ENCODE results near the gene MRPL41.
"Not testable (repeated sequence)": the region's sequence is repeated elsewhere in the genome, so short reads cannot be mapped to it uniquely, and the experiment has no call there.

Gene MRPL41

DNA sequence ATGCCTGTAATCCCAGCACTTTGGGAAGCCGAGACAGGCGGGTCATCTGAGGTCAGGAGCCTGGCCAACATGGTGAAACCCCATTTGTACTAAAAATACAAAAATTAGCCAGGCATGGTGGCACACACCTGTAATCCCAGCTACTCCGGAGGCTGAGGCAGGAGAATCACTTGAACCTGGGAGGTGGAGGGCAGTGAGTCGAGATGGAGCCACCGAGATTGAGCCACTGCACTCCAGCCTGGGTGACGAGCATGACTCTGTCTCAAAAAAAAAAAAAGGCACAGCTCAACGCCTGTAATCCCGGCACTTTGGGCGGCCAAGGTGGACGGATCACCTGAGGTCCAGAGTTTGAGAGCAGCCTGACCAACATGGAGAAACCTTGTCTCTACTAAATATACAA is 2.0 kb downstream of the MRPL41 start:
- DNase-seq (ENCODE audit: low read depth), result not testable (repeated sequence)

DNA sequence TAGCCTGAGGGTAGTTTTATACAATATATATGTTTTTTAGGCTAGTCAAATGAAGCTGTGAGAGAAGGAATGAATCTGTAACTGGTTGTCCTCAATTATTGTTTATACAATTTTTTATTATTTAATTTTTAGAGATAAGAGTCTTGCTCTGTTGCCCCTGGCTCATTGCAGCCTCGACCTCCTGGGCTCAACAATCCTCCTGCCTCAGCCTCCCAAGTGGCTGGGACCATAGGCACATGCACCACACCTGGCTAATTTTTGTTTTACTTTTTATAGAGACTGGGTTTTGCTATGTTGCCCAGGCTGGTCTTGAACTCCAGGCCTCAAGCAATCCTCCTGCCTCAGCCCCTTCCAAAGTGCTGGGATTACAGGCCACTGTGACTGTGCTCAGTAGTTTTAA is 2.7 kb downstream of the MRPL41 start:
- DNase-seq (ENCODE audit: low read depth), result no peak

DNA sequence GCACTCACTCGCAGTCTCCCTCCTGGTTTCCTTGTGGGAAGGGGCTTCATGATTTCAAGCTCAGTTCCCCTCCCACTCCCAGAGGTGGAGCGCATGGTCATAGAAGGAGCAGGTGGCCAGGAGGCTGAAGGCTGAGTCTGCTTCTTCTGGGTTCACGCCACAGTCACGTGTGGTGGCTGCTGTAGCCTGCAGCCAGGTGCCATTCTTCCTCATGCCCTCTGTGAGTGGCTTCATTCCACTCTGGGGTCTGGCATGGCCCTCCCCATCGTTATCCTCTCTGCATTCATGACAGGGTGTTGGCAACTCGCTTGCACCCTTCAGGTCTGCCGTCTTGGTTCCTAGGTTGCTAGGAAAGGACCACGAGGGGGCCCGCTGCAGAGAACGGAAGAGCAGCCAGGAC is 3.5 kb downstream of the MRPL41 start:
- no peak for DNase-seq (ENCODE audit: low read depth)

DNA sequence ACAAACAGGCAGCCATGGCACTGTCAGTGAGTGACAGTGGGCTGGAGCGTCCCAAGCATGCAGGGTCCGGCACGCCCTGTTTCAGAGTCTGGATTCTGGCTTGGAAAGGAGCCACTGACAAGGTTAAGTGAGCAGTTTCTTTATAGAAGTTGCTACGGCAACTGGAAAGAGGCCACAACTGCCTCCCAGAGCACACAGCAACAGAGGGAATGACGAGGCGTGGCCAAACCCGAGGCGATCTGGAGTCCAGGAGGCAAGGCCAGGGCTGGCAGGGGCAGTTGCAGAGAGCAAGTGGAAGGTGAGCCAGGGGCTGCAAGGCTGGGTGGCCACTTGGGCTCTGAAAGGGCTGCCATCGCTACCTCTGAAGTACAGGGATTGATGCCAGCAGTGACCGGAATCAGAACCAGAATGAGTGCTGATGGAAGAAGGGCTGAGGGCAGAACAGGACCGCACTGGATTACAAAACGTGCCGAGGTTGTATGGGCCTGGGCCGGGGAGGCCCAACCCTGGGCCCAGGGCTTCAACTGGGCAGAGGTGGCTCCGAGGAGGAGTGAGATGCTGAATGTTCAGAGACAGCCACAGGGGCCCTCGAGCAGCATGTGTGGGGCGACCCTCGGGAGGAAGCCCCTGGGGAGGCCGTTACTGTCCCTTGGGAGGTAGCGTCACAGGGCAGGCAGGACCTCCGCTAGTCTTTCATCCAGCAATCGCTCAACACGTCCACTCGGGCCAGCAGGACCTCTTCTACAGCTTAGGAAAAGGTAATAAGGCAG is 4.6 kb downstream of the MRPL41 start:
- DNase-seq (ENCODE audit: low read depth), result no peak

DNA sequence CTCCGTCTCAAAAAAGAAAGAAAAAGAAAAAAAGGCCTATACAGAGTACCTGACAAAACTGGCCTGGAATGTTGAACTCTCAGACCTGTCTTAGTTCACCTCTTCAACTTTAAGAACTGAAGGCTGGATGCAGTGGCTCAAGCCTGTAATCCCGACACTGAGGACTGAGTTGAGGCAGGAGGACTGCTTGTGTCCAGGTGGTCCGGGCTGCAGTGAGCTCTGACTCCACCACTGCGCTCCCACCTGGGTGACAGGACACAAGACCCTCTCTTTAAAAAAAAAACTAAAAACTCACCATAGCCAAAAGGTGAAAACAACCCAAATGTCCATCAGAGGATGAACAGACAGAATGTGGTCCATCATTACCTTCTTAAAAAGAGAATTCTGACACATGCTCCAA is 6.4 kb downstream of the MRPL41 start:
- no peak for DNase-seq (ENCODE audit: low read depth)

DNA sequence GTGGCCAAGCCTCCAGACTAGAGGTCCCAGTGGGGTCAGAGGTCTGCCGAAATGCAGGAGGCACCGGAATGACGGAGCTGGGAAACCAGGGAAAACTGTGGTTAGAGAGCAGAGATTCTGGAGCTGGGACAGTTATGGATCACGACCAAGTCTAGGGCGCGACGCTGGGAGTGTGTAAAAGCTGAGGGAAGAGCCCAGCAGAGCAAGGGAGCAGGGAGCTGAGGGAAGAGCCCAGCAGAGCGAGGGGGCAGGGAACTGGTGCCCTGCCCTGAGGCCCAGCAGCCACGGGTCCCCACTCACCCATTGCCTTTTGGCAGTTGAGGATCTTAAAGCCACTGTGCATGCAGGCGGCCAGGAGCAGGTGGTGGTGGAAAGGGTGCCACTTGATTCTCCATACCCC is 12.5 kb downstream of the MRPL41 start:
- DNase-seq (ENCODE audit: low read depth), result no peak

DNA sequence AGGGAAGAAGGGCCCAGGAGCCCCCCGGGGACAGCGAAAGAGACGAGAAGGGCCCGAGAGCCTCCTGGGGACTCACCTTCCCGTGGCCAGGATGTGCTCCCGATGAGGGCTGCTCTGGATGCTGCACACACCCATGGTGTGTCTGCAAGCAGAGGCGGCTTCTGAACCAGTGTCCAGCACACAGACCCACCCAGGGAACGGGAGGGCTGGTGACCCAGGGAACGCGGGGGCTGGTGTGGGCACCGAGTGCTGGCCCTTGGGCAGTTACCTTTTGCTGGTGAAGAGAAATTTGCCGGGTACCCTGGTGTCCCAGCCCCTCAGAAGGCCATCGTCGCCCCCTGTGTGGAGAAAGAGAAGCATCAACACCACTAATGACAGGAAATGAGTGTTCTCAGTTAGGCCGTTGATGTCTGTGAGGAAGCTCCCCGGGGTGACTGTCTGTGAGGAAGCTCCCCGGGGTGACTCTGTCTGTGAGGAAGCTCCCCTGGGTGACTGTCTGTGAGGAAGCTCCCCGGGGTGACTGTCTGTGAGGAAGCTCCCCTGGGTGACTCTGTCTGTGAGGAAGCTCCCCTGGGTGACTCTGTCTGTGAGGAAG is 13.2 kb downstream of the MRPL41 start:
- DNase-seq (ENCODE audit: low read depth), result no peak

DNA sequence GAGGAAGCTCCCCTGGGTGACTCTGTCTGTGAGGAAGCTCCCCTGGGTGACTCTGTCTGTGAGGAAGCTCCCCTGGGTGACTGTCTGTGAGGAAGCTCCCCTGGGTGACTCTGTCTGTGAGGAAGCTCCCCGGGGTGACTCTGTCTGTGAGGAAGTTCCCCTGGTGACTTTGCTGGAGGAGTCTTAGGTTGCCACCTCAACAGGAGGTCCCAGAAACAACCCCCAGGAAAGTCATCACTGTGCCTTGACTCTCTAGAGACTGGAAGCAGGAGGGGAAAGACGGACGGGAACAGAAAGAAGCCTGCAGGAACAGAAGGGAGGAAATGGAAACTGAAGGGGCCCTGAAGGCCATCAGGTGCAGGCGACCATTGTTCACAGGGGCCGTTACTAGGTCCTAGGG is 16.8 kb downstream of the MRPL41 start:
- DNase-seq (ENCODE audit: low read depth), result not testable (repeated sequence)

DNA sequence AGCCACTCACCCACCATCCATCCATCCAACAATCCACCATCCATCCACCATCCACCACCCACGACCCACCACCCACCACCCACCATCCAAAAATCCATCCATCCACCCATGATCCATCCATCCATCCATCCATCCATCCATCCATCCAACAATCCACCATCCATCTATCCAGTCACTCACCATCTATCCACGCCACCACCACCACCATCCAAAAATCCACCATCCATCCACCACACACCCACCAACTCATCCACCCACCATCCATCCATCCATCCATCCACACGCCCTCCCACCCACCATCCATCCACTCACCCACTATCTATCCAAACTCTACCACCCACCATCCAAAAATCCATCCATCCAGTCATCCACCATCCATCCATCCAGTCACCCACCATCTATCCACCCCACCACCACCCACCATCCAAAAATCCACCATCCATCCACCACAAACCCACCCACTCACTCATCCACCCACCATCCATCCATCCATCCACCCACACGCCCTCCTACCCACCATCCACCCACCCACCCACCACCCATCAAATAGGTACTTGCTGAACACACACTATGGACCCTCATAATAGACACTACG is 18.0 kb downstream of the MRPL41 start:
- no peak for DNase-seq (ENCODE audit: low read depth)

DNA sequence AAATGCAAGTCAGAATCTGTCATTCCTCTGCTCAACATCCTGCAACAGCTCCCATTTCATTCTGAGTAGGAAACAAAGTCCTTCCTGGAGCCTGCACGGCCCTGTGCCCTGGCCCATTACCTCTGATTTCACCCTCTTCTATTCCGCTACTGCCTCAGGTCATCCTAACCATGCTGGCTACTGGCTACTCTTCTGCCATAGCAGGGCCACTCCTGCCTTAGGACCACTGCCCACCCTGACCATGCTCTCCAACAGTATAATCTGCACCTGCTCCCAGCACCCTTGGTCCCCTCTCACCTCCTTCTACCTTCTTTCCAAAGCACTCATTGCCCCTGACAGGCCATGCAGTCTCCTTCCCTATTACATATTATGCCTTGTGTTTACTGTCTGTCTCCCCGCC is 18.9 kb downstream of the MRPL41 start:
- DNase-seq (ENCODE audit: low read depth), result no peak

DNA sequence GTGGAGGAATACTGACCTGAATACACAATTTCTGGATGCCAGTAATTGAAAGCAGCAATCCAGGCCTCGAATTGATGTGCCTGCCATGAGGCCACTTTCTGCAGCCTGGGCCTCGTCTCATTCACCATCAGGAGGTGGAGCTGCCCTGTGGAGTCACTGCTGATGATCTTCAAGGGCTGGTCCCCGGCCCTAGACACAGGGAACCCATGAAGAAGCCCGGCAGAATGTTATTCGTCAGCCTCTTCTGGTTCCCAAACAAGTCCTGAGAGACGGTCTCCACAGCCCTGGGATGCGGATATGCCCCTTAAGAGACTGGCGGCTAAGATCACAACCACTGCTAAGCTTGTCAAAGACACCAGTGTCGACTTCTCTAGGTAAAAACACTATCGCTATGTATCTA is 22.5 kb downstream of the MRPL41 start:
- no peak for DNase-seq (ENCODE audit: low read depth)

- DNase-seq (ENCODE audit: low read depth), result no peak
Measured at GRCh38 chr9:137575364-137575715, 23.7 kb downstream of the MRPL41 start.

GRCh38 chr9:137575716-137576411 is 24.2 kb downstream of the MRPL41 start:
- no peak for DNase-seq (ENCODE audit: low read depth)

DNA sequence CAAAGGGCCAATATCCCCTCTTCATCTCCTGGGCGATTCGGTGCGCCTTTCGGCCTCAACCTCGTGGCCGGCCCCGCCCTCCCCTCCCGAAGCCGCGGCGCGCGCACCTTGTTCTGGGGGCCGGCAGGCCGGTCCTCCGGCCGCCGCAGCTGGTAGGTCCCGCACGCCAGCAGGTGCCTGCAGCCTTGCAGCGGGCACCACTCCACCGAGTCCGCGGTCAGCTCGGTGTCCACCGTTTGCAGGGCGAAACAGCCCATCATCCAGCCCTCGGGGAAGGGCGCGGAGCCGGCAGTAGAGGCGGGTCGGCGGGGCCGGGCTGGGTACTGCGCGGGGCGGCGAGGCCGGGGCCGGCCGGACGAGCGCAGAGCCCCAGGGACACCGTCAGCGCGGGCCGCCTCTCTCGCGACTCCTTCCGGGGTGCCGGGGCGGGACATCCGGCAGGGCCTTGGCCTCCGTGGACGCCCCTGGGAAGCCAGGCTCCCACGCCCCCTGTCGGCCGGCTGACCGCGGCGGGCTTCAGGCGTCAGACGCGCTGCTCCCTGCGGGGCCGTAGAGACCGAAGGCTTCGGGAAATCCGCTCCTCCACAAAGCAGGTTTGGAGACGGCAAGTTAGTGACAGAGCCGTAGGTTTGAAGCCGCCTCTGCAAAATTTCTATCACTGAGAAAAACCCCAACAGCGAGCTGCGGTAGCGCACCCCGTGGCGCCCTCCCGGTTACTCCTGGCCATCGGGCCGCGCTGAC is 27.0 kb downstream of the MRPL41 start, which contains the start of gene DPH7:
Gene DPH7, minus strand, starts transcription at position 408 of the 741 bp plus-strand sequence. Its CDS starts 148 bp downstream, at position 260.
- peak; percentile 91 for DNase-seq (ENCODE audit: low read depth)

DNA sequence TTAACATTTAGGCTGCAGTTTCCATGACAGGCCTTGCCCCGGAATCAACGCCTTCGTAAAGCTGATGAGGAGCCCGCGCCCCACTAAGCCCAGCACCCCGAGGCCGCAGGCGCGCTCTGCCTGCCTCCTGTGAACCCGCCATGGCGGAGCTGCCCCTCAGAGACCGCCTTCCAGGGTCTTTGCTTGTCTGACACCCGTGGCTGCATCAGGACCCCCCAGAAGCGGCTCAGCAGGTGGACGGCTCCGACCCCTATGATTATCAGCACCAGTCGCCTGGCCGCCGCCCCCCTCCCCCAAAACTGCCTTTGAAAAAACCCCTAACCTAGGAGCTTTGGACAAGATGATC is 27.6 kb downstream of the MRPL41 start:
- no peak for DNase-seq (ENCODE audit: low read depth)

- no peak for DNase-seq (ENCODE audit: low read depth)
Measured at GRCh38 chr9:137580209-137580953, 28.7 kb downstream of the MRPL41 start.

GRCh38 chr9:137580954-137581322 is 29.3 kb downstream of the MRPL41 start:
- DNase-seq (ENCODE audit: low read depth), result no peak

DNA sequence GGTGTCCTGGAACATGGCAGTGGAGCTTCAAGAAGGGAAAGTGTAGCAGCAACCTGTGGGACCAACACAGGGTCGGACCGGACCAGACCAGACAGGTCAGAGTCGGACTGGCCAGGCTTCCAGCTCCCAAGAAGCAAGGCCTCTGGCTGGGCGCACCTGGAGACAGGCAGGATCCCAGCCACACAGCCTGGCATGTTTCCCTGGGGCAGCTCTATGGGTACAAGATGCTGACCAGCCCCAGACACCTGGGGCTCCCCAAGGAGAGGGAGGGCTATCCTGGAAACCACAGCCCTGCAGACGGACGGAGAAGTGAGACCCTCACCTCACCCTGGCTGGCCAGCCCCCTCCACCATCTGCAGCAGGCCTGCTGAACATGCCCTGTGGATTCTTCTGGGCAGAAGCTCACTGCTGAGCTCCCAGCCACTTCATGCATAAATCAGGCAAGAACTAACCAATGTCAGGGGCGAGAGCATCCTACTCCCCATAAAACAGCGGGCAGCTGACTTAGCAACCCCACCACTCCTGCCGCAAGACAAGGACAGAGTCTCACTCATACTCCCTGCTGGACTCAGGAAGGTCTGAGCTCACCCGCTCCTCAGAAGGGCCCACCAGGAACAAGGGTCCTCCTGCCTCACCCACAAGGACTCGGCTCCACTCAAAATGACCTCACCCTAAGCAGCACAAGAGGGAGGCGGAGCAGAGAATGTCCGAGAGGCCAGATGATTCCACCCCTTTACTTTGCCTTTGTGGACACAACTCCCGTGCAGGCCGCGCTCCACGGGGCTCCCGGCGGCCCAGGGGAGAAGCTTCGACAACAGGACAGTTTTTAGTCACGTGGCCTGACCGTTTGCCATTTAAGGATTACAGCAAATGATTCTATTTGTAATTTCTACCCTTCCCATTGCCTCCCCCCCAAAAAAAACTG is 29.9 kb downstream of the MRPL41 start:
- DNase-seq (ENCODE audit: low read depth), result no peak

DNA sequence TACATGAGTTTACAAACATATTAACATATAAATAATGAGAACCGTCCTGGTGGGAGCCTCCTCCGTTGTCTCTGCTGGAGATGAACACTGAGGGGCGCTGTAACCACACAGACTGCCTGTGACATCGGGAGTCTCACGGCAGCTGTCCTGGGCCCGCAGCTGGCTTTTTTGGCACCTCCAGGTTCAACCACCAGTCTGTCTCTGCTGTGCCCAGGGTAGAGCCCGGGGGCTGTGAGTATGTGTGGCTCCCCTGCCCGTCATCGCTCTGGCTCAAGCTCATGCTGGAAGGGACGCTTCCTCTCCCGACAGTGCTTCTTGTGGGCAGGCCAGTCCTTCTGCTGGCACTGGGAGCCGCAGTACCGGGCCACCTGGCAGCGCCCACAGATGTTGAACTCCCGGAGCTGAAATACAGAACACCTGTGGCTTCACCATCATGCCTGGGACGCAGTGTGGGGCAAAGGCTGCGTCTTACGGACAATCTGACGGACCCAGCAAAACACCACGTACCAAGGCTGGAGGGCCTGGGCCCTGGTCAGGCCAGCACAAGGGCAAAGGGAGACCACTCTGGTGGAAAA is 30.7 kb downstream of the MRPL41 start:
- DNase-seq (ENCODE audit: low read depth), result peak; percentile 18

GRCh38 chr9:137583347-137583746 is 31.7 kb downstream of the MRPL41 start:
- DNase-seq (ENCODE audit: low read depth), result no peak
